GM12874 (cell line): ENCODE measurements around the gene NT5DC1.

Experiments used
- CTCF ChIP-seq: IDR thresholded peaks from 2 replicates; pipeline ENCODE4 v1.5.1; 2011; ENCODE audit warnings: low read depth, mild to moderate bottlenecking, control low read depth, low read length, moderate library complexity; ENCODE audit not compliant: insufficient read depth

NT5DC1 gene

DNA sequence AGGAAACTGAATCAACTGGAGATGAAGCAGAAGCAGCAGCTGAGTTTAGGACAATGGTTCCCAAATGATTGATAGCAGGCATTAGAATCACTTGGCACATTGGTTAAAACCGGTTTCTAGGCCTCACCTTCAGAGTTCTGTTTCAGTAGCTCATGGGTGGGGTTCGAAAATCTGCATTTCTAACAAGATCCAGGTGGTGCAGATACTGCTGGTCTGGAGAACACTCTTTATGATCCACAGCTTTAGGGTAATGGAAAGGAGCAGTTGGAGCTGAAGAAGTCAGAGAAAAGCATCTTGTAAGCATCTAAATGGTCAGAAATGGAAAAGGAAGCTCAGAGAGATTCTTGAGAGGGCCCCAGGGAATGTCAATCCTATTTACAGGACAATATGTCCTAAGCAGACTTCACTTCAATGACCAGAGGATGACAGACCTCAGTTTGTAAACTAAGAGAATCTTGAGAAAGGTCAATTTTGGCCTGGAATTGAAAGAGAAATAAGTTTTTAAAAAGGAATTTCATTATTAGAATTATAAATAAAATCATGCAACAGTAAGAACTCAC lies 170.6 kb downstream of the NT5DC1 start:
- TF ChIP-seq CTCF = no peak

GRCh38 chr6:116277124-116277523 lies 176.5 kb downstream of the NT5DC1 start:
- no peak for TF ChIP-seq CTCF

DNA sequence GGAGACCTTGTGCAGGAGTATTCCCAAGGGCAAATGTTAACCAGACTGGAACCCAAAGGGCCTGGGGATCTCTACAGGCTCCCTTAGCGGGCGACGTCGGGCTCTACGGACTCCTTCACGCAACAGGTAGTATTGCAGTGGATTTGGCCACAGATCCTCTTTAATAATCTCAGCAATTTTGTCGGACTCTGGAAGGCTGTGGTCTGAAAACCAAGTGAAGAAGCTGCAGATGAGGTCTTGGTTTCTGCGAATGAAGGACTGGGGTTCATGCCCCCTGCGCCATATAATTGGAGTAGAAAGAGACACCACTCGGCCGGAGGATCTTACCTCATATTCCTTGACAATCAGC lies 177.8 kb downstream of the NT5DC1 start:
- TF ChIP-seq CTCF = no peak

DNA sequence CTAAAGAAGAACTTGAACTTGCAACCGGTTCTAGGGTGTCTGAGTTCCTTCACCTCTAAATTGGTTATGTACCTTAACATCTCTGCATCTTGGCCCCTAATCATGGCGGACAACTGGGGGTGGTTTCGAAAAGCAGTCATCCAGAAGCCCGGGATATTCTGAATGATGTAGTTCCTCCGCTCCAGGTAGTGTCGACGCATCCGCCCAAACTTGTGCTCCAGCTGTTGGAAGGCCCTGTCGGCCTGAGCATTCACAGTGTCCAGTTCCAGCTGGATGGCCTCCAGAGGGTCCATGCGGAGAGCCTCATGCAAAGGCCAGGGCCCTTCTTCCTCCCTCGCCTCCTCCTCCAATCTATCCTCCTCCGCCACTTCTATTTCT lies 178.2 kb downstream of the NT5DC1 start:
- TF ChIP-seq CTCF = no peak

GRCh38 chr6:116279232-116280160 lies 178.8 kb downstream of the NT5DC1 start, which contains the start of gene TSPYL1:
Gene TSPYL1, minus strand, starts transcription at chr6:116279930. Its CDS starts 100 bp downstream, at chr6:116279830.
- TF ChIP-seq CTCF = 0 out of 2 replicates have a peak, but pooled peaks have one; percentile 6

GRCh38 chr6:116280161-116280932 lies 179.7 kb downstream of the NT5DC1 start:
- no peak for TF ChIP-seq CTCF

DNA sequence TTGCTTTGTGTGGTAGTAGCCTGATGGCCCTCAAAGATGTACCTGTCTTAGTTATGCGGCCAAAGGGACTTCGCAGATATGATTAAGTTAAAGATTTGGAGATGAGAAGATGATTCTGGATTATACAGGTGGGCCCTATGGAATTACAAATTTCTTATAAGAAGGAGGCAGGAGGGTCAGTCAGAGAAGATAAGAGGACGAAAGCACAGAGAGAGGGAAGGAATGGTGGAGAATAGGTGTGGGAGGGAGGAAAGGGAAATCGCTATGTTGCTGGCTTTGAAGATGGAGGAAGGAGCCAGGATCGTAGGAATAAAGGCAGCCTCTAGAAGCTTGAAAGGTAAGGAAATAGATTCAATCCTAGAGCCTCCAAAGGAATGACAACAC lies 180.3 kb downstream of the NT5DC1 start:
- no peak for TF ChIP-seq CTCF
